Measurements from ENCODE around the gene GDPD4. TPM values are rescaled to one million over a fixed set of nuclear protein-coding genes. Genes with fewer than 3 reads are reported as not detected.

The GDPD4 gene
- total RNA-seq, 1 experiment from 2014 or later = not detected

DNA sequence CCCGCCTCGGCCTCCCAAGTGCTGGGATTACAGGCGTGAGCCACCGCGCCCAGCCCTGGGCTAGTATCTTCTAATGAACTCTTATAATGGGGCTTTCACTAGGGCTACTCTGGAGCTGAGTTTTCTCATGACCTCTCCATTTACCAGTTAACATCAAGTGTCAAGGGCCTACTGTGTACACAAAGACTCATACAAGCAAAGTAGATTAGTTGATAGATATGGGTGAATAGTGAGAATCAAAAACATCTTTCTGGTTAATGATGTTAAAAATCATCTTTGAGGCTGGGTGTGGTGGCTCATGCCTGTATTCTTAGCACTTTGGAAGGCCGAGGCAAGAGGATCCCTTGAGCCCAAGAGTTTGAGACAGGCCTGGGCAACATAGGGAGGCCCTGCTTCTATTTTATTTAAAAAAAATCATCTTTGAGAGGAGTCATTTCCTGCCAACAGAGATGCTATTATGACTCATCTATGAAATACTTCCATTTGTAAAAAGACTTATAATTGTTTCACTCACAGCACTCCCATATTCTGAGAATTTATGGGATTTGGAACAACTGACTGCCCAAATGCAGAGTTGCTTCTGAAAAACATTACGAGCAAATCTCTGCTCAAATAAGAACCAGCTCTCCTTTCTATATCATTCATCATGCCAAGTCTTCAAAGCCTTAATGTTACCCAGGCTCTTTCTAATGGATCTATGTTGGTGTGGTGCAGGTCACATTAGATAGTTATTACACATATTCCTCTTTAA lies 57.0 kb downstream of the GDPD4 start:
- H3K27me3 ChIP-seq (ENCODE audit: low read length) = no peaks in the 10 kb centered on the region
- H3K4me3 ChIP-seq (ENCODE audit: low read length) = no peak overlapping the region
- H3F3A ChIP-seq (ENCODE audit: low read length, unreplicated experiment) = peaks cover 4% of the 10 kb centered on the region
- no peaks in the 10 kb centered on the region for H3K9me3 ChIP-seq (ENCODE audit: low read length)
- H3K9ac ChIP-seq (ENCODE audit: low read length) = peak overlapping the region; percentile 59
- peak overlapping the region; percentile 66 for H3K4me2 ChIP-seq (ENCODE audit: low read length)
- ATAC-seq (peak; percentile 81), DNase-seq (peak; percentile 82)
- intact Hi-C loops (cut with micrococcal nuclease) = loop anchor here (2.0 to 10.0 kb wide), 2 partner anchors 70 to 270 kb away; no protein-coding TSS in a partner anchor
- H3K36me3 ChIP-seq (ENCODE audit: low read depth, low read length) = no peaks in the 10 kb centered on the region
- peak overlapping the region; percentile 53; the same call in 1 of the 2 replicates for H2AFZ ChIP-seq (ENCODE audit: low read length)
- peaks cover 32% of the 10 kb centered on the region for H3K4me1 ChIP-seq (ENCODE audit: insufficient read depth, low read length)
- no peaks in the 10 kb centered on the region for H4K20me1 ChIP-seq (ENCODE audit: low read length)
- no peaks in the 10 kb centered on the region for H3K9me2 ChIP-seq (replicated peaks; ENCODE audit: low read length)
- ChIA-PET CTCF (interaction anchor here (0.5 kb wide), 1 partner anchor 49 kb away, joined by 3 read pairs; no protein-coding TSS in a partner anchor), POLR2A (ENCODE audit: unreplicated experiment) (no interaction called here)
- TF ChIP-seq, protein P1, sequence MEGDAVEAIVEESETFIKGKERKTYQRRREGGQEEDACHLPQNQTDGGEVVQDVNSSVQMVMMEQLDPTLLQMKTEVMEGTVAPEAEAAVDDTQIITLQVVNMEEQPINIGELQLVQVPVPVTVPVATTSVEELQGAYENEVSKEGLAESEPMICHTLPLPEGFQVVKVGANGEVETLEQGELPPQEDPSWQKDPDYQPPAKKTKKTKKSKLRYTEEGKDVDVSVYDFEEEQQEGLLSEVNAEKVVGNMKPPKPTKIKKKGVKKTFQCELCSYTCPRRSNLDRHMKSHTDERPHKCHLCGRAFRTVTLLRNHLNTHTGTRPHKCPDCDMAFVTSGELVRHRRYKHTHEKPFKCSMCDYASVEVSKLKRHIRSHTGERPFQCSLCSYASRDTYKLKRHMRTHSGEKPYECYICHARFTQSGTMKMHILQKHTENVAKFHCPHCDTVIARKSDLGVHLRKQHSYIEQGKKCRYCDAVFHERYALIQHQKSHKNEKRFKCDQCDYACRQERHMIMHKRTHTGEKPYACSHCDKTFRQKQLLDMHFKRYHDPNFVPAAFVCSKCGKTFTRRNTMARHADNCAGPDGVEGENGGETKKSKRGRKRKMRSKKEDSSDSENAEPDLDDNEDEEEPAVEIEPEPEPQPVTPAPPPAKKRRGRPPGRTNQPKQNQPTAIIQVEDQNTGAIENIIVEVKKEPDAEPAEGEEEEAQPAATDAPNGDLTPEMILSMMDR (conservative IDR thresholded peaks at IDR 0.05; ENCODE audit: low read depth, low read length) = no peak
- TF ChIP-seq EZH2phosphoT487 (IDR thresholded peaks at IDR 0.05; ENCODE audit: borderline replicate concordance, low read length) (no peak), EZH2 (IDR thresholded peaks at IDR 0.05; ENCODE audit: low read length, unreplicated experiment) (no peak)
- H3K79me2 ChIP-seq (ENCODE audit: low read length) = no peaks in the 10 kb centered on the region
- H3K27ac ChIP-seq (ENCODE audit: low read length) = peak overlapping the region; percentile 94
- no TSS peak for BruUV-seq (replicated peaks)

DNA sequence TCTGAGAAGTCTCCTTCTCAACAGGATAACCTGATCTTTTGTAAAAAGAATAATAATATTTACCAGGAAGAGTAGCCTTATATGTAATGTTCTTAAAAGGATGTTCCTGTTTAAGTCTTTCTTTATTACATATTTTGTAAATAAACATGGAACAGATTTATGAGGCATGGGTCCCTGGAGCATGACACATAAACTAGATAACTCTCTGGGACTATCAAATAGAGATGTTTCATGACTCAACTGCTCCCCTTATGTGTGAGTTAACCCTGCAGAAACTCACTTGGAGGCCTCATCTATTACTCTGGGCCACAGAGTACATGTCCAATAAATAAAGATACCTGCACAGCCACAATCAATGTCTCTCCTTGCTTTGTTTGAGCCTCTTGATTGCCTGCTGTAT lies 64.6 kb downstream of the GDPD4 start:
- H3K79me2 ChIP-seq (ENCODE audit: low read length) = no peaks in the 10 kb centered on the region
- no peak for TF ChIP-seq EZH2 (IDR thresholded peaks at IDR 0.05; ENCODE audit: low read length, unreplicated experiment)
- TF ChIP-seq EZH2phosphoT487 (IDR thresholded peaks at IDR 0.05; ENCODE audit: borderline replicate concordance, low read length) = no peak
- TF ChIP-seq, protein P1 (conservative IDR thresholded peaks at IDR 0.05; ENCODE audit: low read depth, low read length) = no peak
- H3K9me2 ChIP-seq (replicated peaks; ENCODE audit: low read length) = no peaks in the 10 kb centered on the region; the same call in 1 of the 2 replicates
- H3K4me3 ChIP-seq (ENCODE audit: low read length) = no peak overlapping the region
- DNase-seq (peak; percentile 35), ATAC-seq (peak; percentile 65)
- no TSS peak for BruUV-seq (replicated peaks)
- no peak overlapping the region for H3K27ac ChIP-seq (ENCODE audit: low read length)
- no peaks in the 10 kb centered on the region for H3F3A ChIP-seq (ENCODE audit: low read length, unreplicated experiment)
- CTCF ChIA-PET = no interaction called here
- no peak overlapping the region for H3K9ac ChIP-seq (ENCODE audit: low read length)
- no peaks in the 10 kb centered on the region for H3K9me3 ChIP-seq (ENCODE audit: low read length)
- peaks cover 10% of the 10 kb centered on the region; the same call in 1 of the 2 replicates for H3K4me1 ChIP-seq (ENCODE audit: insufficient read depth, low read length)
- POLR2A ChIA-PET (ENCODE audit: unreplicated experiment) = no interaction called here
- H3K36me3 ChIP-seq (ENCODE audit: low read depth, low read length) = no peaks in the 10 kb centered on the region
- intact Hi-C loops (cut with micrococcal nuclease) = no loop called here
- H4K20me1 ChIP-seq (ENCODE audit: low read length) = no peaks in the 10 kb centered on the region
- no peak overlapping the region for H3K4me2 ChIP-seq (ENCODE audit: low read length)
- H3K27me3 ChIP-seq (ENCODE audit: low read length) = no peaks in the 10 kb centered on the region
- H2AFZ ChIP-seq (ENCODE audit: low read length) = no peak overlapping the region

DNA sequence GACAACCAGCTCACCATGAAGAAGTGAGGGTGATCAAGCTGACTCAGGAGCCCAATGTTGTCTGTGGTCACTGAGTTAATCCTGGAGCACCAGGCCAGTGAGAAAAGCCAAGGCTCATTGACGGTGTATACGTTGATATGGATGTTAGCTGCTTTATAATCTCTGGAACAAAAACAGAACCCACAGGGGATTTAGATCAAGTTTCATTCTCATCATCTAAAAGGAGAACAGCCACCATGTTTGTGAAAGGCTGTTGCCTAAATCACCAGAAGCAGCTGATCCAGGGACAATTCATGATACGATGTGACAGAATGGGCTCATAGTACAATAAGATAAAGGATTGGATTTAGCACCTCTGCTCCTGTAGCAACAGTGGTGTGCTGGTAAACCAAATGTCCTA lies 68.5 kb downstream of the GDPD4 start:
- no peak overlapping the region for H3K4me3 ChIP-seq (ENCODE audit: low read length)
- H3K27me3 ChIP-seq (ENCODE audit: low read length) = no peaks in the 10 kb centered on the region
- ATAC-seq = no peak
- DNase-seq = no peak
- no peaks in the 10 kb centered on the region for H3F3A ChIP-seq (ENCODE audit: low read length, unreplicated experiment)
- H3K4me1 ChIP-seq (ENCODE audit: insufficient read depth, low read length) = peaks cover 10% of the 10 kb centered on the region; the same call in 1 of the 2 replicates
- H3K4me2 ChIP-seq (ENCODE audit: low read length) = no peak overlapping the region
- H3K36me3 ChIP-seq (ENCODE audit: low read depth, low read length) = no peaks in the 10 kb centered on the region
- no peak for TF ChIP-seq EZH2phosphoT487 (IDR thresholded peaks at IDR 0.05; ENCODE audit: borderline replicate concordance, low read length)
- TF ChIP-seq, protein P1 (conservative IDR thresholded peaks at IDR 0.05; ENCODE audit: low read depth, low read length) = no peak
- TF ChIP-seq EZH2 (IDR thresholded peaks at IDR 0.05; ENCODE audit: low read length, unreplicated experiment) = no peak
- no peak overlapping the region for H2AFZ ChIP-seq (ENCODE audit: low read length)
- no peak overlapping the region for H3K9ac ChIP-seq (ENCODE audit: low read length)
- intact Hi-C loops (cut with micrococcal nuclease) = no loop called here
- H4K20me1 ChIP-seq (ENCODE audit: low read length) = no peaks in the 10 kb centered on the region
- CTCF ChIA-PET = no interaction called here
- H3K9me3 ChIP-seq (ENCODE audit: low read length) = no peaks in the 10 kb centered on the region
- POLR2A ChIA-PET (ENCODE audit: unreplicated experiment) = no interaction called here
- no peak overlapping the region for H3K27ac ChIP-seq (ENCODE audit: low read length)
- BruUV-seq (replicated peaks) = no TSS peak
- no peaks in the 10 kb centered on the region; the same call in 1 of the 2 replicates for H3K9me2 ChIP-seq (replicated peaks; ENCODE audit: low read length)
- no peaks in the 10 kb centered on the region for H3K79me2 ChIP-seq (ENCODE audit: low read length)

All from PC-3 (cell line).